ENCODE results near the gene SLC5A2. TPM values are rescaled to one million over a fixed set of nuclear protein-coding genes. Genes with fewer than 3 reads are reported as not detected.

The SLC5A2 gene
- total and polyA plus RNA-seq, 12 donors, result 0.11 to 3.0 (median 1.3) TPM; not detected in 8

DNA sequence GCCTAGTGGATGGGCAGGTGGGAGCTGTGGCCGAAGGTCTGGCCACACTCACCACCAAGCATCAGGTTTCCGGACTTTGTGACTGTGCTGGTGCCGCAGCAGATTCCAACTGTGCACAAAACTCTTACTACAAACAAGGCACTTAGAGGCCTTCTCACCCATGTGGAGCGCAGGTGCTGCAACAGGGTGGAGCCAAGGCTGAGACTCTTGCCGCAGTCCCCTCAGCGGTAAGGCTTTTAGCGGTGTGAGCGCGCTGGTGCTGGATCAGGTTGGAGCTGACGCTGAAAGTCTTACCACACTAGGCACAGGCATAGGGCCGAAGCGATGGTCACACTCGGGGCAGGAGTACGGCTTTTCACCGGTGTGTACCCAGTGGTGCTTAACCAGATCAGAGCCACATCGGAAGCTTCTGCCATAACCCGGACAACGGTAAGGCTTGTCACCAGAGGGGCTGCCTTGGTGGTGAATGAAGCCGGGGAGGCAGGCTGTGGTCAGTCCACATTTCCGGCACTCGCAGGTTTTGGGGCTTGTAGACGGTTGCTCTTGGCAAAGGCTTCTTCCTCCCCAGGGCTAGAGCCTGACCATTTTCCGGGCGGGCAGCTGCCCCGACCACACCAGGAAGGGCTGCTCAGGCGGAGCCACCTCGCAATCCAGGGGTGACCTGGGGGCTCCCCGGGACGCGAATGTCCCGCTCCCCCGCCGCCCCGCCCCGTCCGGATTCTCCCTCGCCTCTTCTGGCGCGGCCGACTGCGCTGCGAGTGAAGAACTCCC, 24.7 kb upstream of the SLC5A2 start:
- no peaks in the 10 kb centered on the region for H3K27me3 ChIP-seq
- TF ChIP-seq CTCF (IDR thresholded peaks at IDR 0.05) (peak in 3 of 6 experiments; percentile 20 to 30 (median 26)), POLR2A (IDR thresholded peaks at IDR 0.05) (peak; percentile 11 to 60)
- H3K9me3 ChIP-seq (replicated peaks in 1 of 3), result no peaks in the 10 kb centered on the region
- peaks cover 37 to 57% of the 10 kb centered on the region in 2 donors for H3K4me1 ChIP-seq (replicated peaks in 1 of 2)
- 0 to 1% (median 1%) methylated on average over 5 to 42 of the region's 42 CpGs for WGBS, 4 donors
- H3K36me3 ChIP-seq (replicated peaks in 1 of 2), result peaks cover 0 to 15% of the 10 kb centered on the region in 2 donors
- intact Hi-C loops (cut with DNase I), result no loop called here
- H3K27ac ChIP-seq, result peak overlapping the region; percentile 96 to 100 (median 99)
- DNase-seq, result peak in 6 of 7 donors; percentile 62 to 82 (median 68)
- peak overlapping the region; percentile 12 to 90 (median 48) for H3K4me3 ChIP-seq

- intact Hi-C loops (cut with DNase I), result no loop called here
- peaks cover 0 to 23% of the 10 kb centered on the region in 2 donors for H3K36me3 ChIP-seq (replicated peaks in 1 of 2)
- WGBS, 4 donors, result 0 to 1% (median 0%) methylated on average over 6 to 91 of the region's 91 CpGs
Observed at GRCh38 chr16:31458844-31459686, 23.9 kb upstream of the SLC5A2 start, which contains the start of gene ARMC5. TSS of gene ARMC5 (plus strand) at chr16:31459501. CDS start at chr16:31459525, 24 bp downstream.

DNA sequence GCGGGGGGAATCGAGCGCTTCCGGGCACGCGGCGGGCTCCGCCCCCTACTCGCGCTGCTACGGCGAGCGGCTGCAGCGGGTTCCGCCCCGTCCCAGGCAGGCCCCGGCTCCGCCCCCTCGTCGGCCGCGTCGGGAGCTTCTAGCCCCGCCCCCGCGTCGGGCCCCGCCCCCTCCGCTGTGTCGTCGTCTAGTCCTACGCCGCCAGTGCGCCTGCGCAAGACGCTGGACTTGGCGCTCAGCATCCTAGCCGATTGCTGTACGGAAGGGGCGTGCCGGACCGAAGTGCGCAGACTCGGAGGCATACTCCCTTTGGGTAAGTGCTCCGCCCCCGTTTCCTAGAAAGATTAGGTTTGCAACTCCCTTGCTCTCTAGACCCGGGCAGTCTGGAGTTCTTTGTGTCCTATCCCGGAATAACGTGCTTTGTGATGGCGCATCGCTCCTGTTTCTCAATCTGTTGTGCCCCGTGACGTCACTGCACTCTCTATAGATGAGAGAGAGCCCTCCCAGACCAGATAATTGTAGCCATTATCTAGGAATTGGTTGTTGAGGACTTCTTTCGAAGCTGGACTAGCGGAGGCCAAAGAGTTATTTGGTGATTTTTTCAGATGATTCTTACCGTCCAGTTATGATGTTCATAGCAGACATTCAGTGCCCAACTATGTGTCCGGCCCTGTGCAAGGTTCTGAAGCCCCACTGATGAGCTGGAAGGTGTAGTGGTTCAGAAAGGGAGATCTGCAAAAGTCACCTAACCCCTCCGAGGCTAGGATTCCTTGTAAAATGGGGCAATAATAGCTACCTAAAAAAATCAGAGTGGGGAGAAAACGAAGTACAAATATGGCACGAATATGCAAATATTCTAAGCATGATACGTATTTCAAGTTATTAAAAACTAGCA, 23.0 kb upstream of the SLC5A2 start:
- Histone ChIP-seq H3K27me3 (no peaks in the 10 kb centered on the region), H3K4me3 (peak overlapping the region in 3 of 4 donors; percentile 52 to 90 (median 77)), H3K36me3 (replicated peaks in 1 of 2) (peaks cover 0 to 31% of the 10 kb centered on the region in 2 donors), H3K9me3 (replicated peaks in 1 of 3) (no peaks in the 10 kb centered on the region), H3K27ac (peak overlapping the region; percentile 96 to 100 (median 99)), H3K4me1 (replicated peaks in 1 of 2) (peaks cover 24 to 43% of the 10 kb centered on the region in 2 donors)
- intact Hi-C loops (cut with DNase I), result no loop called here
- 3 to 10% (median 5%) methylated on average over 14 to 61 of the region's 61 CpGs for WGBS, 4 donors
- TF ChIP-seq CTCF (IDR thresholded peaks at IDR 0.05) (peak in 1 of 6 experiments; percentile 16), POLR2A (IDR thresholded peaks at IDR 0.05) (no peak)
- peak; percentile 100 for DNase-seq

More at GRCh38 chr16:31458844-31459686, 23.9 kb upstream of the SLC5A2 start, which contains the start of gene ARMC5:
- H3K4me1 ChIP-seq (replicated peaks in 1 of 2), result peaks cover 29 to 49% of the 10 kb centered on the region in 2 donors
- H3K4me3 ChIP-seq, result peak within 1 kb of the TSS; percentile 12 to 90 (median 64)
- peak within 1 kb of the TSS; percentile 96 to 100 (median 99) for H3K27ac ChIP-seq
- TF ChIP-seq POLR2A (IDR thresholded peaks at IDR 0.05) (peak; percentile 70 to 81), CTCF (IDR thresholded peaks at IDR 0.05) (peak; percentile 19 to 61 (median 44))
- peak; percentile 97 to 99 (median 98) for DNase-seq
- no peaks in the 10 kb centered on the region for H3K27me3 ChIP-seq
- H3K9me3 ChIP-seq (replicated peaks in 1 of 3), result no peaks in the 10 kb centered on the region

All from adrenal gland (tissue), 12 donors.